Activated CD4-positive, alpha-beta memory T cell treated with anti-CD3 and anti-CD28 coated beads, Interleukin-2, amount 10 ng/mL, durations not matched to agents 7 days and 5 days (primary cell): Measurements from ENCODE around the gene NPHP1. TPM values are rescaled to one million over a fixed set of nuclear protein-coding genes. Genes with fewer than 3 reads are reported as not detected.
A peak's percentile ranks its signal among the peaks of the same experiment; 100 is the strongest.
"Not testable (repeated sequence)": the region's sequence is repeated elsewhere in the genome, so short reads cannot be mapped to it uniquely, and the experiment has no call there.

Experiments used
- CTCF ChIA-PET: fragments of 350-600 bp; sonication (Branson Sonifier 250); formaldehyde crosslinking; loops from one replicate; lab custom pipeline; 2021; ENCODE audit warnings: antibody characterized with exemption, inconsistent platforms; lab: Charles Lee
- POLR2A ChIA-PET: fragments of 350-600 bp; sonication (Branson Sonifier 250); formaldehyde crosslinking; loops from one replicate; lab custom pipeline; 2021; ENCODE audit warnings: antibody characterized with exemption; lab: Charles Lee
- DNase-seq: peaks from one replicate; pipeline ENCODE4 v3.0.0-alpha.2; 2020
- H3K27ac Mint-ChIP-seq: one replicate; pipeline ENCODE4 v1.8.0; 2021; ENCODE audit warnings: mild to moderate bottlenecking, mixed read lengths
- H3K27me3 Mint-ChIP-seq: one replicate; pipeline ENCODE4 v1.8.0; 2021; ENCODE audit warnings: mixed read lengths
- H3K36me3 Mint-ChIP-seq: one replicate; pipeline ENCODE4 v1.8.0; 2021; ENCODE audit warnings: low read depth, mixed read lengths
- H3K4me1 Mint-ChIP-seq: one replicate; pipeline ENCODE4 v1.8.0; 2021; ENCODE audit warnings: mixed read lengths
- H3K4me3 Mint-ChIP-seq: one replicate; pipeline ENCODE4 v1.8.0; 2021; ENCODE audit warnings: mild to moderate bottlenecking, mixed read lengths
- H3K9me3 Mint-ChIP-seq: one replicate; pipeline ENCODE4 v1.8.0; 2021; ENCODE audit warnings: mixed read lengths
- total RNA-seq, 2 experiments: library from RNA; stranded (reverse); gene quantifications; one replicate each; pipeline ENCODE4 v1.2.3, GENCODE V29; 2021

The NPHP1 gene
- under 1 TPM; 0.13 to 0.45 TPM for total RNA-seq

GRCh38 chr2:110204408-110205385 is at the start of gene NPHP1:
NPHP1 (minus strand) TSS chr2:110205013; CDS start chr2:110204968, 45 bp downstream.
- H3K27me3 Mint-ChIP-seq: peaks cover 3% of the 10 kb centered on the region
- H3K36me3 Mint-ChIP-seq: peaks cover 9% of the 10 kb centered on the region
- peak within 1 kb of the TSS; percentile 51 for H3K27ac Mint-ChIP-seq
- H3K9me3 Mint-ChIP-seq: no peaks in the 10 kb centered on the region
- ChIA-PET POLR2A (no interaction called here), CTCF (no interaction called here)
- peaks cover 24% of the 10 kb centered on the region for H3K4me1 Mint-ChIP-seq
- peak; percentile 86 for DNase-seq
- peak within 1 kb of the TSS; percentile 79 for H3K4me3 Mint-ChIP-seq

- H3K27ac Mint-ChIP-seq, H3K36me3 Mint-ChIP-seq, H3K9me3 Mint-ChIP-seq, H3K27me3 Mint-ChIP-seq, DNase-seq, H3K4me3 Mint-ChIP-seq, H3K4me1 Mint-ChIP-seq, POLR2A ChIA-PET, CTCF ChIA-PET: not testable (repeated sequence)
Observed at GRCh38 chr2:110248081-110248795, 43.4 kb upstream of the NPHP1 start.

GRCh38 chr2:110245488-110246435 is 40.9 kb upstream of the NPHP1 start:
- CTCF ChIA-PET, H3K36me3 Mint-ChIP-seq, H3K27me3 Mint-ChIP-seq, H3K4me1 Mint-ChIP-seq, POLR2A ChIA-PET, H3K9me3 Mint-ChIP-seq, H3K4me3 Mint-ChIP-seq, H3K27ac Mint-ChIP-seq, DNase-seq: not testable (repeated sequence)

- H3K27me3 Mint-ChIP-seq, DNase-seq, H3K27ac Mint-ChIP-seq, H3K9me3 Mint-ChIP-seq, CTCF ChIA-PET, POLR2A ChIA-PET, H3K4me1 Mint-ChIP-seq, H3K36me3 Mint-ChIP-seq, H3K4me3 Mint-ChIP-seq: not testable (repeated sequence)
Observed at GRCh38 chr2:110243283-110243682, 38.5 kb upstream of the NPHP1 start.

GRCh38 chr2:110234514-110234913 is 29.7 kb upstream of the NPHP1 start:
- H3K4me3 Mint-ChIP-seq, CTCF ChIA-PET, H3K27me3 Mint-ChIP-seq, DNase-seq, POLR2A ChIA-PET, H3K36me3 Mint-ChIP-seq, H3K9me3 Mint-ChIP-seq, H3K27ac Mint-ChIP-seq, H3K4me1 Mint-ChIP-seq: not testable (repeated sequence)

- H3K4me3 Mint-ChIP-seq, H3K9me3 Mint-ChIP-seq, H3K36me3 Mint-ChIP-seq, H3K27ac Mint-ChIP-seq, H3K4me1 Mint-ChIP-seq, CTCF ChIA-PET, DNase-seq, POLR2A ChIA-PET: not testable (repeated sequence)
- H3K27me3 Mint-ChIP-seq: peaks cover 22% of the 10 kb centered on the region
Observed at GRCh38 chr2:110229886-110230285, 25.1 kb upstream of the NPHP1 start.

GRCh38 chr2:110222626-110223025 is 17.8 kb upstream of the NPHP1 start:
- CTCF ChIA-PET, POLR2A ChIA-PET, H3K4me1 Mint-ChIP-seq, H3K4me3 Mint-ChIP-seq, H3K9me3 Mint-ChIP-seq, DNase-seq, H3K27ac Mint-ChIP-seq, H3K36me3 Mint-ChIP-seq: not testable (repeated sequence)
- H3K27me3 Mint-ChIP-seq: peaks cover 66% of the 10 kb centered on the region

GRCh38 chr2:110221938-110222337 is 17.1 kb upstream of the NPHP1 start:
- Mint-ChIP-seq H3K4me1 (no peaks in the 10 kb centered on the region), H3K9me3 (no peaks in the 10 kb centered on the region), H3K27me3 (peaks cover 62% of the 10 kb centered on the region), H3K36me3 (no peaks in the 10 kb centered on the region), H3K4me3 (no peak overlapping the region), H3K27ac (no peak overlapping the region)
- POLR2A ChIA-PET: no interaction called here
- CTCF ChIA-PET: no interaction called here
- no peak for DNase-seq

- Mint-ChIP-seq H3K4me3 (no peak overlapping the region), H3K36me3 (no peaks in the 10 kb centered on the region), H3K4me1 (no peaks in the 10 kb centered on the region), H3K27ac (no peak overlapping the region), H3K27me3 (peaks cover 68% of the 10 kb centered on the region), H3K9me3 (no peaks in the 10 kb centered on the region)
- CTCF ChIA-PET: no interaction called here
- POLR2A ChIA-PET: no interaction called here
- no peak for DNase-seq
Observed at GRCh38 chr2:110220190-110220564, 15.4 kb upstream of the NPHP1 start.

- Mint-ChIP-seq H3K4me3 (no peak overlapping the region), H3K27me3 (peaks cover 71% of the 10 kb centered on the region), H3K9me3 (no peaks in the 10 kb centered on the region), H3K27ac (no peak overlapping the region), H3K36me3 (no peaks in the 10 kb centered on the region), H3K4me1 (no peaks in the 10 kb centered on the region)
- DNase-seq: no peak
- ChIA-PET POLR2A (no interaction called here), CTCF (no interaction called here)
Observed at GRCh38 chr2:110219496-110220189, 14.8 kb upstream of the NPHP1 start.

GRCh38 chr2:110218889-110219288 is 14.1 kb upstream of the NPHP1 start:
- H3K4me1 Mint-ChIP-seq, H3K4me3 Mint-ChIP-seq, CTCF ChIA-PET, DNase-seq, POLR2A ChIA-PET, H3K36me3 Mint-ChIP-seq, H3K27ac Mint-ChIP-seq, H3K9me3 Mint-ChIP-seq: not testable (repeated sequence)
- peaks cover 70% of the 10 kb centered on the region for H3K27me3 Mint-ChIP-seq

- CTCF ChIA-PET: no interaction called here
- DNase-seq: no peak
- Mint-ChIP-seq H3K4me3 (no peak overlapping the region), H3K27me3 (peaks cover 63% of the 10 kb centered on the region), H3K9me3 (peaks cover 4% of the 10 kb centered on the region), H3K4me1 (peaks cover 6% of the 10 kb centered on the region), H3K36me3 (peaks cover 6% of the 10 kb centered on the region), H3K27ac (no peak overlapping the region)
- POLR2A ChIA-PET: no interaction called here
Observed at GRCh38 chr2:110216803-110217202, 12.0 kb upstream of the NPHP1 start.
